ENCODE data around the gene ATP9B.

DNA sequence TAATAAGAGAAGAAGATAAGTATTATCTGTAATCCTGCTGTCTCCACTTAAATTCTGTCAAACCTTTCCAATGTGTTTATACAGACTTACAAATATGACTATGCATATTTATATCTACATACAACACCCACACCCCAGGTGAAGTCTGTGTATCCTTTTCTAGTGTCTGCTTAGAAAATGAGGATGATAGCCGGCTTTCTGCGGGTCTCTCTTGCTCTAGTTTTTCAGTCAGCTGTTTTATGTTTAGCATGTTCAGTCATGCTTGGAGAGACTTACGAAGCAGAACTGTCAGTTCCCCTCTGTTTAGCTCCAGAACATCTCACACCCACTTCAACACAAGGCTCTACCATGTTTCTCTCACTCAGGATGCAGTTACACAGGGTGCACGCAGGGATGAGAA, 189.3 kb downstream of the ATP9B start:
- TF ChIP-seq, protein P1, sequence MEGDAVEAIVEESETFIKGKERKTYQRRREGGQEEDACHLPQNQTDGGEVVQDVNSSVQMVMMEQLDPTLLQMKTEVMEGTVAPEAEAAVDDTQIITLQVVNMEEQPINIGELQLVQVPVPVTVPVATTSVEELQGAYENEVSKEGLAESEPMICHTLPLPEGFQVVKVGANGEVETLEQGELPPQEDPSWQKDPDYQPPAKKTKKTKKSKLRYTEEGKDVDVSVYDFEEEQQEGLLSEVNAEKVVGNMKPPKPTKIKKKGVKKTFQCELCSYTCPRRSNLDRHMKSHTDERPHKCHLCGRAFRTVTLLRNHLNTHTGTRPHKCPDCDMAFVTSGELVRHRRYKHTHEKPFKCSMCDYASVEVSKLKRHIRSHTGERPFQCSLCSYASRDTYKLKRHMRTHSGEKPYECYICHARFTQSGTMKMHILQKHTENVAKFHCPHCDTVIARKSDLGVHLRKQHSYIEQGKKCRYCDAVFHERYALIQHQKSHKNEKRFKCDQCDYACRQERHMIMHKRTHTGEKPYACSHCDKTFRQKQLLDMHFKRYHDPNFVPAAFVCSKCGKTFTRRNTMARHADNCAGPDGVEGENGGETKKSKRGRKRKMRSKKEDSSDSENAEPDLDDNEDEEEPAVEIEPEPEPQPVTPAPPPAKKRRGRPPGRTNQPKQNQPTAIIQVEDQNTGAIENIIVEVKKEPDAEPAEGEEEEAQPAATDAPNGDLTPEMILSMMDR (IDR thresholded peaks at IDR 0.05 in 8 of 11, conservative IDR thresholded peaks at IDR 0.05 in 3 of 11), result no peak
- TF ChIP-seq POLR2AphosphoS5 (IDR thresholded peaks at IDR 0.05), result no peak
- TF ChIP-seq POLR2A (IDR thresholded peaks at IDR 0.05), result no peak

Data from spleen (tissue), 7 donors.